Medulla oblongata (tissue), 1 donor: Measurements from ENCODE around the gene DDR2.
"Not testable (repeated sequence)": the region's sequence is repeated elsewhere in the genome, so short reads cannot be mapped to it uniquely, and the experiment has no call there.

Experiments
- DNase-seq: peaks from one replicate; pipeline ENCODE4 v3.0.0-alpha.2; 2015; ENCODE audit errors: extremely low spot score

Gene DDR2

GRCh38 chr1:162632217-162632666 lies at the start of gene DDR2:
DDR2 (plus strand) TSS chr1:162632464; CDS start chr1:162719064, 86,600 bp downstream.
- peak; percentile 67 for DNase-seq

- DNase-seq, result not testable (repeated sequence)
These were observed 49.4 kb upstream of the DDR2 start for GRCh38 chr1:162582901-162583300.

- not testable (repeated sequence) for DNase-seq
These were observed 47.2 kb upstream of the DDR2 start for GRCh38 chr1:162585101-162585500.

DNA sequence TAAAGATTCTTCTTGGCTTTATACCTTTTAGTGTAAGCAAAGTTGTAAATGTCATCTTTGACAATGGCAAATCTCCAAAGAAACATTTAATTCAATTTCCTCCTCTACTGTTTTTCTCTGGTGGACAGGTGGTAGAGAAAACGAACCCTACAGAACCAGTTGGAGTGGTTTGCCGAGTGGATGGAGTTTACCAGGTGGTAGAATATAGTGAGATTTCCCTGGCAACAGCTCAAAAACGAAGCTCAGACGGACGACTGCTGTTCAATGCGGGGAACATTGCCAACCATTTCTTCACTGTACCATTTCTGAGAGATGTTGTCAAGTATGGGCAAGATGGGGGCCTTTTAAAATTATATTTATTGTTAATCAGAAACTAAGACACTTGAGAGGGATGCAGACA lies 44.9 kb upstream of the DDR2 start:
- no peak for DNase-seq

GRCh38 chr1:162587761-162588260 lies 44.5 kb upstream of the DDR2 start:
- no peak for DNase-seq

- DNase-seq, result no peak
These were observed 42.2 kb upstream of the DDR2 start for GRCh38 chr1:162590101-162590500.

GRCh38 chr1:162590686-162591085 lies 41.6 kb upstream of the DDR2 start:
- no peak for DNase-seq

GRCh38 chr1:162596514-162597170 lies 35.6 kb upstream of the DDR2 start:
- DNase-seq, result no peak

GRCh38 chr1:162599451-162599850 lies 32.8 kb upstream of the DDR2 start:
- no peak for DNase-seq

DNA sequence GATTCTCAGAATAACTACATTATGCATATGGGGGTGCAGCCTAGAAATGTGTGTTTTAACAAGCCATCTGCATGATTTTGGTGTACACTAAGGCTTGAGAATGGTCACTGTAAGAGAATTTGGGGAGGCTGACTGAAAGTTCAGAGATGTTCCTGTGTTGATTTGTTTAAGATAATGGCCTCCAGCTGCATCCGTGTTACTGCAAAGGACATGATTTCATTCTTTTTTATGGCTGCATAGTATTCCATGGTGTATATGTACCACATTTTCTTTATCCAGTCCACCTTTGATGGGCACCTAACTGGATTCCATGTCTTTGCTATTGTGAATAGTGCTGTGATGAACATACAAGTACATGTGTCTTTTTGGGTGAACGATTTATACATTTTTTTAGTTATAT lies 29.1 kb upstream of the DDR2 start:
- not testable (repeated sequence) for DNase-seq

GRCh38 chr1:162605225-162605927 lies 26.9 kb upstream of the DDR2 start:
- DNase-seq, result no peak

- DNase-seq, result no peak
These were observed 23.0 kb upstream of the DDR2 start for GRCh38 chr1:162609306-162609705.

- no peak for DNase-seq
These were observed 19.5 kb upstream of the DDR2 start for GRCh38 chr1:162612606-162613400.

GRCh38 chr1:162616848-162617247 lies 15.4 kb upstream of the DDR2 start:
- no peak for DNase-seq

DNA sequence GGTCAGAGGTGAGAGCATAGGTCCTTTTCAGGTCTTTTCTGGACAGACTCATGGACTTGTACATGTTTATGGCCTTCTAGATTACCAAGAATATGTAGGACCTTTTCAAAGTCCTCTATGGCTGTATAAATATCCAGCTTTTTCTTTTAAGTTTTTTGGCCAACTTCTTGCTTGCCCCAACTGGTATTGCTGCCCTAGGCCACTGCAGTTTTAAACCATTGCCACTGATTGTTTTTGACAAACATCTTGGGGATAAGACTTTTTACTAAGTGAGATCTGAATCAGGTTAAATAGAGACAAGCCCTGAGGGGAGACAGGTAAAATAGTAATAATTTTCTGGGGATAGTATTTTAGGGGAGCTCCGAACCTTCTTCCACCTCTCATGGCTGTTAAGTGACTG lies 14.8 kb upstream of the DDR2 start:
- DNase-seq, result no peak

GRCh38 chr1:162619076-162619475 lies 13.2 kb upstream of the DDR2 start:
- no peak for DNase-seq

DNA sequence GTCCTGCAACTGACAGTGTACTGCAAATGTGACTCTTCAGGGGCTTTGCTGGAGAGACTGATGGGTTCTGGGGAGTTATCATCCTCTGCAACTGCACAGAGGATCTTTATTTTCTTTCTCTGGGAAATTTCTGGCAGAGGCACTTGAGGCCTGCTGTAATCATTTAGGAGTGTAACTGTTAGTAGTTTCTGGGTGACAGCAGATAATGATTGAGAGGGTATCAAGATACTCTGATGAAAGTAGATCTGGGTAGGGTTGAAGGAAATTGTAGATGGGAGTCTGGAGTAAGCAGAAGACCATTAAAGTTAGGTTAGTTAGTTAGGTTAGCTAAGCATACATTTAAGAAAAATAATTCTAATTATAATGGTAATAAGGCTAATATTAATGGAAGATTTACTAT lies 11.0 kb upstream of the DDR2 start:
- no peak for DNase-seq

GRCh38 chr1:162625679-162626078 lies 6.6 kb upstream of the DDR2 start:
- DNase-seq, result no peak

DNA sequence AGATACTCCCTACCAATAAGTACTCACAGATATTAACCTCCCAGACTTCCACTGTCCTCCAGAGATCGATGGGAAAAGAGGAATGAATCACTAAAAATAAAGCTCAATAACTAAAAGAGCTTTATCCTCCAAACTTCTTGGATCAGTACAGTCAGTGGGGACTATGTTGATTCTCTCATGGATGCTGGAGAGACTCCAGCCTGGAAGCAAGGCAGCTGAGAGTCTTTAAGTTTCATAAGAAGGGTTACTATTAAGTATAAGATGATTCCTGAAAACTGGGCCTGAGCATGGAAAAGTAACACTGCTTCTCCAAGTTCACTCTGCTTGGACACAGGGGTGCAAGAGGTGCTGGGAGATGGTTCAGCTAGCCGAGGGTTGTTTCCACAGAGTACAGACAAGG lies 6.2 kb upstream of the DDR2 start:
- peak; percentile 12 for DNase-seq

DNA sequence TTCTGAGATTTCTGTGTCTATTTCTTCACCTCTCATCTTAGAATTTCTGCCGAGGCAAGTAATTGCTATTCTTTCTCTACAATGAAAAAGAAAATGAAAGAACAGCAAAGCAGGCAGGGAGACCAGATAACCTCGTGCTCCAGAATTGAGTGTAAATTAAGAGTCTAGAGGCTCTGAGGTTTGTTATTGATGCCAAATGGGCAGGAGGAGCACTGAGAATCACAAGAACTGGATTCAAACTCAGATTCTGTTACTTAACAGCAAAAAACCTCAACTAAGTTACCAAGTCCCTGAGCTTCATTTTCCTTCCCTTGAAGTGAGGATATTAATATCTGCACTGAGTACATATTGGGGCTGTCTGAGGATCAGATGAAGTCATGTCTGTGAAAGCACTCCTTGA lies 5.5 kb upstream of the DDR2 start:
- no peak for DNase-seq

DNA sequence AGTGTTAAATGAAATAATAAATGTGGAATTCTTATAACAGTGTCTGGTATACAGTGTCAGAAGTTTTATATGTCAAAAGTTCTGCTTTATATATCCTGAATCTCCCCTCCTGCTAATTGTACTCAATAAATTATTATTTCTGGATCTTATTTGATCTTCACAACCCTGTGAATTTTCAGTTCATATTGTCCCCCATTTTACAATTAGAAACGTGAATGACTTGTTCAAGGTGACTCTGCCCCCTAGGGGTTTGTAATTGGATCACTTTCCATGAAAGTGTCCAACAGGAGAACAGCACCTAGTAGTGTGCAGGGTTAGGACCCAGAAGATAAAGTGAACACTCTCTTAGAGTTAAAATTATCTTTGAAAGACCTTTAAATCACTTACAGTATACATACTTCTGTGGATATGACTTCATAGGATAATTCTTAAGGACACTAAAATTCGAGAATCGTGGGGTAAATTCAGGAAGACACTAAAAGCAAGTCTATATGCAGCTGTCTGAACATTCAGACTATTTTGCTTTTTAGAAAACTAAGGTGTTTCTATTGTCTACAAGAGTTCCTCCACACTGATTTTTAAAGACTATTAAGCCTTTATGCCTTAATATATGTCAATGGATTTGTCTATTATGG lies 4.5 kb upstream of the DDR2 start:
- DNase-seq, result peak; percentile 13

DNA sequence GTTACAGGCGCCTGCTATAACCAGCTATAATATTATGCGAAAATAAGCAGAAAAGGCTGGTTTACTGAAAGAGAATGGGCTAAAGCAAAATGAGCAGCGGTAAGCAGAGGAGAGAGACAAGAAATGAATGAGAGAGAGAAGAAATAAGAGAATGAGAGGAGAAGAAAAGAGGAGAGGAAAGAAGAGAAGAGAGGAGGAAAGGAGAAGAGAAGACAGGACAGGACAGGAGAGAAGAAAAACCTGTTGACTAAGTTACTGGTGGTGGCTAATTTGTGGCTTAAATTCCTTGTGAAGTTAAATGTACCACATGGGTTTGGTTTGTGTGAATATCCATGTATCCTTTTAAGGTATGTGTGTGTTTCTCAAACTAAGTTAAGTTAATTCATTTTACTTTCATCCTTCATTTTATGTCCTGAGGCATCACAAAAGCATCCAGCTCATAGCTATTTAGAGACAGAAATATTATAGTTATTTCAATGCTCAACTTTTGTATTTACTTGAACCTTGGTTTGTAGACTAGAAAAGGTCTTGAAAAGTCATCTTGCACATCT lies 3.1 kb upstream of the DDR2 start:
- DNase-seq, result no peak
